ENCODE data around the gene GATC. TPM values are rescaled to one million over a fixed set of nuclear protein-coding genes. Genes with fewer than 3 reads are reported as not detected.
A peak's percentile ranks its signal among the peaks of the same experiment; 100 is the strongest.

GATC gene
- total RNA-seq, 1 donor from 2014 or later = 33.8 TPM

DNA sequence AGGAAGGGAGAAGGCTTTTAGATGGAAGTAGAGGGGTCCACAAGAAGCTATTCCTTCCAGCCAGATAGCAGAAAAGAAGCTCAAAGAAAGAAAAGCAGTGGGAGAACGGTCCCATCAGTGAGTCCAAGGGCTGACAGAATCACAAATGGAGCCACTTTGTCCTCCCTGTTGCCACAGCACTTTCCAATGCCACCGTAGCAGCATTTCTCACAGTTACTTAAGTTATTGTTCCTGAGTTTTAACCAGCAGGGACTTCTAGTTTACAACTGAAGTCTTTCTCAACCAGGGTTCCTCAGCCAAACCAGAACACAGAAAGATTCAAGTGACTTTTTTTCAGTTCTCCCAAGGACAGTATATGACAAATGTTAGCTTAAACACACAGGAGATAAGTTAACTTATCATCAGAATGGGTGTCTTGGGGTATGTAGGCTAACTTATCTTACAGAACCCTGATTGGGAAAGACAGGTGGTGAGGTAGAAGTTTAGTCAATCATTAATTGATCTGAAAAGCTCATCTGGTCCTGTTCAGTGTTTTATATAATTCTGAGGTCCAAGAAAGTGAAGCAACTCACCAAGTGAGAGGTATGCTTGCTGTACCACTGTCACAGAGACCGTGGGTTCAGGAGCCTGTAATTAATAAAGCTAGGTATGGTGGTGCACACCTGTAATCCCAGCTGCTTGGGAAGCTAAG, 7.0 kb downstream of the GATC start:
- Mint-ChIP-seq H3K36me3 (ENCODE audit: low read depth) (peaks cover 12% of the 10 kb centered on the region), H3K27me3 (ENCODE audit: low read depth) (no peaks in the 10 kb centered on the region), H3K4me1 (no peaks in the 10 kb centered on the region), H3K9me3 (no peaks in the 10 kb centered on the region), H3K27ac (ENCODE audit: unreplicated experiment) (no peak overlapping the region), H3K4me3 (peak overlapping the region; percentile 47)
- TF ChIP-seq, protein P1, sequence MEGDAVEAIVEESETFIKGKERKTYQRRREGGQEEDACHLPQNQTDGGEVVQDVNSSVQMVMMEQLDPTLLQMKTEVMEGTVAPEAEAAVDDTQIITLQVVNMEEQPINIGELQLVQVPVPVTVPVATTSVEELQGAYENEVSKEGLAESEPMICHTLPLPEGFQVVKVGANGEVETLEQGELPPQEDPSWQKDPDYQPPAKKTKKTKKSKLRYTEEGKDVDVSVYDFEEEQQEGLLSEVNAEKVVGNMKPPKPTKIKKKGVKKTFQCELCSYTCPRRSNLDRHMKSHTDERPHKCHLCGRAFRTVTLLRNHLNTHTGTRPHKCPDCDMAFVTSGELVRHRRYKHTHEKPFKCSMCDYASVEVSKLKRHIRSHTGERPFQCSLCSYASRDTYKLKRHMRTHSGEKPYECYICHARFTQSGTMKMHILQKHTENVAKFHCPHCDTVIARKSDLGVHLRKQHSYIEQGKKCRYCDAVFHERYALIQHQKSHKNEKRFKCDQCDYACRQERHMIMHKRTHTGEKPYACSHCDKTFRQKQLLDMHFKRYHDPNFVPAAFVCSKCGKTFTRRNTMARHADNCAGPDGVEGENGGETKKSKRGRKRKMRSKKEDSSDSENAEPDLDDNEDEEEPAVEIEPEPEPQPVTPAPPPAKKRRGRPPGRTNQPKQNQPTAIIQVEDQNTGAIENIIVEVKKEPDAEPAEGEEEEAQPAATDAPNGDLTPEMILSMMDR (conservative IDR thresholded peaks at IDR 0.05) = no peak
- no peak for DNase-seq (ENCODE audit: low read depth, low spot score)

GRCh38 chr12:120453977-120454376, 7.7 kb downstream of the GATC start:
- H3K4me1 Mint-ChIP-seq = no peaks in the 10 kb centered on the region
- peak overlapping the region; percentile 47 for H3K4me3 Mint-ChIP-seq
- TF ChIP-seq, protein P1 (conservative IDR thresholded peaks at IDR 0.05) = peak; percentile 72
- H3K9me3 Mint-ChIP-seq = no peaks in the 10 kb centered on the region
- H3K27me3 Mint-ChIP-seq (ENCODE audit: low read depth) = no peaks in the 10 kb centered on the region
- no peak for DNase-seq (ENCODE audit: low read depth, low spot score)
- no peak overlapping the region for H3K27ac Mint-ChIP-seq (ENCODE audit: unreplicated experiment)
- peaks cover 12% of the 10 kb centered on the region for H3K36me3 Mint-ChIP-seq (ENCODE audit: low read depth)

DNA sequence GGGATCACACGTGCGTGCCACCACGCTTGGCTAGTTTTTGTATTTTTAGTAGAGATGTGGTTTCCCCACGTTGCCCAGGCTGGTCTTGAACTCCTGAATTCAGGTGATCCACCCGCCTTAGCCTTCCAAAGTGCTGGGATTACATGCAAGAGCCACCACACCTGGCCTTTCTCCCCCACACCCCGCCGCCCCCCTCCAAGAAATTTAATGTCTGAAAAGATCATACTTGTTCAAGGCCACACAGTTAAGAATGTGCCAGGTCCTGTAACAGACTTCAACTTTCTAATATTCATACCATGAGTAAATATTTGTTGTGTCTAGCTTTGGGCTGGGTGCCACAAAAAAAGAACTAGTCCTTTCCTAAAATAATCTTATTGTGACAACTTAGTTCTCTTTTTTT, 9.1 kb downstream of the GATC start:
- no peak overlapping the region for H3K27ac Mint-ChIP-seq (ENCODE audit: unreplicated experiment)
- TF ChIP-seq, protein P1 (conservative IDR thresholded peaks at IDR 0.05) = no peak
- no peaks in the 10 kb centered on the region for H3K27me3 Mint-ChIP-seq (ENCODE audit: low read depth)
- no peaks in the 10 kb centered on the region for H3K4me1 Mint-ChIP-seq
- H3K9me3 Mint-ChIP-seq = no peaks in the 10 kb centered on the region
- no peak for DNase-seq (ENCODE audit: low read depth, low spot score)
- no peak overlapping the region for H3K4me3 Mint-ChIP-seq
- H3K36me3 Mint-ChIP-seq (ENCODE audit: low read depth) = peaks cover 17% of the 10 kb centered on the region

- TF ChIP-seq, protein P1 (conservative IDR thresholded peaks at IDR 0.05) = peak; percentile 49
- H3K4me3 Mint-ChIP-seq = peak overlapping the region; percentile 60
- no peaks in the 10 kb centered on the region for H3K9me3 Mint-ChIP-seq
- H3K4me1 Mint-ChIP-seq = no peaks in the 10 kb centered on the region
- H3K27ac Mint-ChIP-seq (ENCODE audit: unreplicated experiment) = no peak overlapping the region
- H3K36me3 Mint-ChIP-seq (ENCODE audit: low read depth) = peaks cover 21% of the 10 kb centered on the region
- H3K27me3 Mint-ChIP-seq (ENCODE audit: low read depth) = no peaks in the 10 kb centered on the region
- DNase-seq (ENCODE audit: low read depth, low spot score) = no peak
These were observed 10.9 kb downstream of the GATC start for GRCh38 chr12:120457133-120457532.

GRCh38 chr12:120460157-120460556, 13.9 kb downstream of the GATC start:
- Mint-ChIP-seq H3K27me3 (ENCODE audit: low read depth) (no peaks in the 10 kb centered on the region), H3K4me1 (no peaks in the 10 kb centered on the region), H3K9me3 (no peaks in the 10 kb centered on the region), H3K27ac (ENCODE audit: unreplicated experiment) (no peak overlapping the region), H3K36me3 (ENCODE audit: low read depth) (peaks cover 32% of the 10 kb centered on the region), H3K4me3 (no peak overlapping the region)
- TF ChIP-seq, protein P1 (conservative IDR thresholded peaks at IDR 0.05) = no peak
- no peak for DNase-seq (ENCODE audit: low read depth, low spot score)

All from neural crest cell (in vitro differentiated cells).